GM10266 (cell line): ENCODE data around the gene CHCHD6.
A peak's percentile ranks its signal among the peaks of the same experiment; 100 is the strongest.

Experiments used
- DNase-seq: peaks from one replicate; pipeline ENCODE4 v3.0.0; 2012; ENCODE audit errors: extremely low spot score
- CTCF ChIP-seq: IDR thresholded peaks from 2 replicates; pipeline ENCODE4 v1.5.1; 2012; ENCODE audit warnings: mild to moderate bottlenecking, low read depth; ENCODE audit not compliant: control insufficient read depth, insufficient read depth; ENCODE audit errors: missing control alignments

The CHCHD6 gene

GRCh38 chr3:126936853-126937425 lies 232.9 kb downstream of the CHCHD6 start:
- DNase-seq, result no peak
- no peak for TF ChIP-seq CTCF

- TF ChIP-seq CTCF, result no peak
- no peak for DNase-seq
These were observed 233.5 kb downstream of the CHCHD6 start for GRCh38 chr3:126937533-126937932.

GRCh38 chr3:126937973-126938372 lies 233.9 kb downstream of the CHCHD6 start:
- DNase-seq, result no peak
- no peak for TF ChIP-seq CTCF

- TF ChIP-seq CTCF, result no peak
- no peak for DNase-seq
These were observed 234.7 kb downstream of the CHCHD6 start for GRCh38 chr3:126938520-126939337.

- DNase-seq, result no peak
- TF ChIP-seq CTCF, result peak; percentile 36
These were observed 235.3 kb downstream of the CHCHD6 start for GRCh38 chr3:126939338-126939718.

GRCh38 chr3:126939733-126940132 lies 235.7 kb downstream of the CHCHD6 start:
- no peak for DNase-seq
- no peak for TF ChIP-seq CTCF

- no peak for TF ChIP-seq CTCF
- no peak for DNase-seq
These were observed 237.8 kb downstream of the CHCHD6 start for GRCh38 chr3:126941721-126942270.
